Measurements from ENCODE around the gene MST1R.

- TF ChIP-seq, protein P1, sequence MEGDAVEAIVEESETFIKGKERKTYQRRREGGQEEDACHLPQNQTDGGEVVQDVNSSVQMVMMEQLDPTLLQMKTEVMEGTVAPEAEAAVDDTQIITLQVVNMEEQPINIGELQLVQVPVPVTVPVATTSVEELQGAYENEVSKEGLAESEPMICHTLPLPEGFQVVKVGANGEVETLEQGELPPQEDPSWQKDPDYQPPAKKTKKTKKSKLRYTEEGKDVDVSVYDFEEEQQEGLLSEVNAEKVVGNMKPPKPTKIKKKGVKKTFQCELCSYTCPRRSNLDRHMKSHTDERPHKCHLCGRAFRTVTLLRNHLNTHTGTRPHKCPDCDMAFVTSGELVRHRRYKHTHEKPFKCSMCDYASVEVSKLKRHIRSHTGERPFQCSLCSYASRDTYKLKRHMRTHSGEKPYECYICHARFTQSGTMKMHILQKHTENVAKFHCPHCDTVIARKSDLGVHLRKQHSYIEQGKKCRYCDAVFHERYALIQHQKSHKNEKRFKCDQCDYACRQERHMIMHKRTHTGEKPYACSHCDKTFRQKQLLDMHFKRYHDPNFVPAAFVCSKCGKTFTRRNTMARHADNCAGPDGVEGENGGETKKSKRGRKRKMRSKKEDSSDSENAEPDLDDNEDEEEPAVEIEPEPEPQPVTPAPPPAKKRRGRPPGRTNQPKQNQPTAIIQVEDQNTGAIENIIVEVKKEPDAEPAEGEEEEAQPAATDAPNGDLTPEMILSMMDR (IDR thresholded peaks at IDR 0.05; ENCODE audit: low read depth, low read length) = no peak
- TF ChIP-seq, protein P2, sequence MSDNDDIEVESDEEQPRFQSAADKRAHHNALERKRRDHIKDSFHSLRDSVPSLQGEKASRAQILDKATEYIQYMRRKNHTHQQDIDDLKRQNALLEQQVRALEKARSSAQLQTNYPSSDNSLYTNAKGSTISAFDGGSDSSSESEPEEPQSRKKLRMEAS (IDR thresholded peaks at IDR 0.05; ENCODE audit: low read depth, low read length) = no peak
- TF ChIP-seq MYC (IDR thresholded peaks at IDR 0.05; ENCODE audit: low read depth, low read length) = no peak
Observed at GRCh38 chr3:49868862-49869466, 34.7 kb downstream of the MST1R start.

All from NB4 (cell line).